Activated gamma-delta T cell treated with Interleukin-2 at 50 U/mL for 16 hours (primary cell): ENCODE results near the gene POU3F1.

Experiments
- DNase-seq: peaks from one replicate; pipeline ENCODE4 v3.0.0-alpha.2; 2020

Gene POU3F1

DNA sequence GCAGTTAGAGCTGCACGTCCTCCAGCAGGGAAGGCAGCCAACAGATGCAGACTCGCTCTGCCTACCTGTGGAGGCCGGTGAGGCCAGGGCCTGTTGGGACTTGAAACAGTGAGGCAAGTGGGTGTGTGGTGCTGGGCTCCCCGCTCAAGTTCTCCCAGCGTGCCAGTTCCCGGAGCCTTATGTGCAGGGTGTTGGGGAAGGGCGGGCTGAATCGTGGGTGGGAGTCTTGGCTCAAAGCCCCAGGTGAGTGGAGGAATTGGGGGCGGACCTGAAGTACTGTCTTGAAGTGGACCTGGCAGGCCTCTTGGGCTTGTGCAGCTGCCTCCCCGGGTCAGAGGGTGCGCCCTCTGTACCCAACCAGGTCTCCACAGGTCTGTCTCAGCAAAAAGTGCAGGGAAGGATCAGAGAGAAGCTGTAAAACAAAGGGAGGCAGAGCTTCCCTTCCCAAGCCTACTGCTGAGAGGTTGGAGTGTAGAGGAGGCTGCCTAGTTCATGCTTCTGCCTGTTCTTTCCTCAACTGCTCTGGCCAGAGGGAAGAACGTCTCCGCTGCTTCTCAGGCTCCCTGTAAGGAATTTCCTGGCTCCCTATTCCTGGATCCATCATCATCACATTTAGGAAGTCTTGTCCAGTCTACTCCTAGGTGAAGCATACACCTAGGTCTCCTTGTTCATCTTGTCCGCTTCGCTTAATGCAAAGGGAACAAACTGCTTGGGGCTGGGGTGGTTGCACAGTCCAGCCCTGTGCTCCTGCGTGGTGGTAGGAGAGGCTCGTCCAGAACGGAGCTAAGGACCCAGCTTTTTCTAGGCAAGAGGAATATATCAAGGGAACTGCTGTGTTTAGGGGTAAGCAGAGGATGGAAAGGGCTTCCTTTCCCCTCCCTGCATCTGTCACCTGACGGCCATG, 19.1 kb downstream of the POU3F1 start:
- DNase-seq, result no peak

DNA sequence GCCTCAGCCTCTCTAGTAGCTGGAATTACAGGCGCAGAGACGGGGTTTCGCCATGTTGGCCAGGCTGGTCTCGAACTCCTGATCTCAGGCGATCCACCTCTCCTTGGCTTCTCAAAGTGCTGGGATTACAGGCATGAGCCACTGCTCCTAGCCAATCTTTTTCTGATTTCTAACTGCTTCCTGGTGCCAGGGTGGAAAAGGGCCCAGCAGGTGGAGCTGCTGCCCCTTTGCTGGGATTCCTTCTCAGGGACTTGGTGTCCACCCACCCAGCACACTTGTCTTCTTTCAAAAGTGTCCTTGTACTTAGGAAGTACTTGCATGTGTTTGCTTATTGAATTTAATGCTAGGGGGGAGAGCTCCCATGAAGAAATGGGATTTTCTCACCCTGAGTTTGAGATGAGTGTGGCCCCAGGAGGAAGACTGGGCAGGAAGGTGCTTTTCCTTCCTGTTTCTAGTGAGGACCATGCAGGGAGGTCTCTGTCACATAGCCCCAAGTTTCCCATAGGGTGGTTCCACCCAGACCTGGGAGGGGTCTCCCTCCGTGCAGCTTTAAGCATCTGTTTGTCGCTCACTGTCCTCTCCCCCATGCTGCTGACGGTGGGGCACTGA, 19.9 kb downstream of the POU3F1 start:
- DNase-seq, result no peak

DNA sequence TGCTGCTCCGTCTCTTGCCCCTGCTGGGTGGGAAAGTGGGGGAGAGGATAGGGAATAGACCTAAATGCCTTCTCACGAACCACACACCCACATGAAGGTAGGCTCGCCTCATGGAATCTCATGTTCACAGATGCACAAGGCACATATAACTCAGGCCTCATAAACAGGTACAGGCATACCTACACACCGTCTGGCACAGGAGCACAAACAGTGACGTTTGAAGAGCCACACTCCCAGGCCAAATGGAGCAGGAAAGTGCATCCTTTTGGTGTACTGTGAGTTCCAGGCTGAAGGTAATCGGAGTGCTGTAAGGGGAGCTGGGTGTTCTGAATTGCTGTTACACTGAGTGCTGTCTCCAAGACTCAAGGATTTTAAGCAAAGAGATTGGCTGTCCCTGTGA, 20.9 kb downstream of the POU3F1 start:
- no peak for DNase-seq

DNA sequence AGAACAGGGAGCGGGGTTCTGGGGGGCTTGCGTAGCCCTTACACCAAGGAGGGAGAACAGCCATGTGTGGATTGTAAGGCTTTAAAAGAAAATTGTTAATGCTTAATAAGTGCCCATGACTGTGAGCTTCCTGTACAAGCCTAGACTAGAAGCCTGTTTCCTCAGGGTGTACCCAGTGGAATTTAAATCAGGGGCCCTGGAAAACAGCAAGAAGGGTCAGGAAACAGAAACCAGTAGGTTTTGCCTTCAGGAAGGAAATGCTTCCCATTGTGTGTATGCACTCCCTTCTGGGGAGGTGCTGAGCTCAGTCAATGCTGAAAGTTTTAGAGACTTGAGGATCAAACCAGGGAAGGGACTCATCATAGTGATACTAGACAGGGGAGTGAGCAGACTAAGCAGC, 21.4 kb downstream of the POU3F1 start:
- DNase-seq, result no peak

DNA sequence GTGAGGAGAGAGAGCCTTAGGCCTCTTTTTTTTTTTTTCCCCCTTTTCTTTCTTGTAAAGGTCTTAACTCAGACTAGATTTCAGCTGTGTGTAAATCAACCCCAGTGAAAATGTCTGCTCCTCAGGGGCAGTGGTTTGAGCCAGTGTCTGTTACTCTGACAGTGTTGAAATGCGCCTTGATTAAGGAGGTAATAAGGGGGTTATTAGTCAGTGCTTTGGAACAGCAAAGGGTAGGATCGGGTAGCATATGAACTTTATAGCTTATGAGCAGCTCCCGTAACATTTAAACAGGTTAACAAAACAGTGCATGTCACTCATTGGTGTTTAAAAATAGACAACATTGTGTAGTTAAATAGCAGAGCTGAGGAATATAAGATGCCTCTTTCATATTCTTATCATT, 23.8 kb downstream of the POU3F1 start:
- no peak for DNase-seq

DNA sequence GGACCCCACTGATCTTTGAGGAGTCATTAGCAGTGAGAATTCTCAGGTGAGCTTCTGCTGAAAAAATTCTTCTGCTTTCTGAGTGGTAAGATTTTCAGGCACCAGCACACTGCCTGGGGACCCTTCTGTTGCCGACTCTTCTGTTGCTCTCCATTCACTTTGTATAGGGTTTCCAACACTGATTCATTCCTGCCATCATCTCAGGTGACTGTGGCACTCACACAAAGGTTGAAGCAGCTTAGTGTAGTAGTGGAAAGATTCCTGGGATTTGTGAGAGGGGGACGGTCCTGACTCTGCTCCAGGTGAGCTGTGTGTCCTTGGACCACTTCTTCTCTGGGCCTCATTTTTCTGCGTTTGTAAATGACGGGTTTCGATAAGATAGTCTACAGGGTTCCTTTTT, 24.6 kb downstream of the POU3F1 start:
- DNase-seq, result no peak

DNA sequence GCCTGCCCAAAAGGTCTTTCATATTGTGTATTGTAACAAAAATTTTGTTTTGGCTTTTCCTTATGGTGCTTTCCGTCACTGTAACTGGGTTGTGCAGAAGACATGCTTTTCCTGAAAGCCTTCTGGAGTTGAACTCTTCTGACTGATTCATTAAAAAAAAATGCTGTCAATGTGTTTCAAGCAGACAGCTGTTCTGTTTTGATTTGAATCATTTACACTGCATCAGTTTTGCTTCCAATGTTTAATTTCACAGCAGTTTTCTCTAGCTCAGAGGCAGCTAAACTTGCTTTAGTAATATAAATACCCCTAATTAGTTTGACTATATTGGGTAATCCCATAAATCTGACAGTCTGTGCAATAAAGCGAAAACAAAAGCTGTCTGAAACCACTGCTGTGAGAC, 26.2 kb downstream of the POU3F1 start:
- no peak for DNase-seq

DNA sequence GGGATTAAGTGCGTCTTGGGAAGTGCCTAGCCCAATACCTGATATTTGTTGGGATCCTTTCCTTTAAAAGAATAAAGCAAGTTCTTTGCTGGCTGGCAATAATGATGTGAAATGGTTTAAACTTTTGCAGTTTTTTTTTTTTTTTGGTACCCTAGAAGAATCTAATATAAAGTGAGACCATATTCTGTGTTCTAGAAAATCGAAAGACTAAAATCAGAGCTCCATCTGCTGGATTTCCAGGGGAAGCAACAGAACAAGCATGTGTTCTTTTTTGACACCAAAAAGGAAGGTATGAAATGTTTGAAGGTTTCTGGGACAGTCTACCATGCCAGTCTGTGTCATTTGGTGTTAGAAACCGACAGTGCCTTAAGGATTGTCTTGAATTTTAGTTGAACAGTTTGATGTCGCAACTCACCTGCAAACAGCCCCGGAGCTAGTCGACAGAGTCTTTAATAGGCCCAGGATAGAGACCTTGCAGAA, 27.7 kb downstream of the POU3F1 start:
- DNase-seq, result no peak

DNA sequence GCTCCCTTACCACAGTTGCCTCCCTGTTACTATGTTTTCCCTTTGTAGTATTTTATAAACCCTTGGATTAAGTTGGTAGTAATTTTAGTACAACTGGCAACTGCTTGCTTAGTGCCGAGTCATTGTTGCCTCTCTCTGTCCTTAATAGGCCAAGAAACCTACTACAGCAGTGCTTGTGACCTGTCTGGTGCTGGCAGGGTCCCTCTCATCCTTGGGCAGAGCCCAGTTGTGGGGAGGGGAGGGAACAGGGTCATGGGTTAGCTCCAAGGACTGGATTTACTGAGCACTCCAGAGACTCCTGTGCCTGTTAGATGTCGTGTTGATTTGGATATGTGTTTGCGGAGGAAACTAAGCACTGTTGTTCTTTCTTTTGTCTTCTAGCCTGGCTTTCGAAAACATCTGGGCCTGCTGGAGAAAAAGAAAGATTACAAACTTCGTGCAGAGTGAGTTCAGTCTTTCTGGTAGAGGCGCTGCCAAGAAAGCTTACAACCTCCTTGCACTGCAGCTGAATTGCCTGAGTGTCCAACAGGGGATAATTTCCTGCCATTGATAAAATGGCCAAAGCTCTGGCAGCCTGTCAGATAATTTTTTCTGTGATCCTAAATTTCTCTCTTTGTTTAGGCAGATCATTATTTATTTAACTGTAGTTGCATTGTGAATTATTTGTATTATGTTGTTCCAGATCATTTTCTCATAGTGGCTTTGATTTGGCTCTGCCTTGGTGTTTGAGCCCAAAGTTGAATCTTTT, 30.4 kb downstream of the POU3F1 start:
- no peak for DNase-seq

DNA sequence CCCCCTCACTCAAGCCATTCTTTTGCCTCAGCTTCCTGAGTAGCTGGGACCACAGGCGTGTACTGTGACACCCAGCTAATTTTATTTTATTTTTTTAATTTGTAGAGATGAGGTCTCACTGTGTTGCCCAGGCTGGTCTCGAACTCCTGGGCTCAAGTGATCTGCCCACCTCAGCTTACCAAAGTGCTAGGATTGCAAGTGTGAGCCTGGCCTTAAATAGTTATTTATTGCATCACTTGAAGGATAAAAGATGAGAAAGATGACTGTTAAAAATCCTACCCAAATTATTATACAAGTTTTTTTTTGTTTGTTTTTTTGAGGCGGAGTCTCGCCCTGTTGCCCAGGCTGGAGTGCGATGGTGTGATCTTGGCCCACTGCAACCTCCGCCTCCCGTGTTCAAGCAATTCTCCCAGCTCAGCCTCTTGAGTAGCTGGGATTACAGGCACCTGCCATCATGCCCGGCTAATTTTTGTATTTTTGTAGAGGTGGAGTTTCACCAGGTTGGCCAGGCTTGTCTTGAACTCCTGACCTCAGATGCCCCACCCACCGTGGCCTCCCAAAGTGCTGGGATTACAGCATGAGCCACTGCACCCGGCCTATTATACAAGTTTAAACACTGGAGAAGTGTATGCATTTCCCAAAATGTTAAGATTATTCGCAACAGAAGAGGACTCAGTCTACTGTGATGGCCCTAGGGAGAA, 31.7 kb downstream of the POU3F1 start:
- DNase-seq, result no peak

DNA sequence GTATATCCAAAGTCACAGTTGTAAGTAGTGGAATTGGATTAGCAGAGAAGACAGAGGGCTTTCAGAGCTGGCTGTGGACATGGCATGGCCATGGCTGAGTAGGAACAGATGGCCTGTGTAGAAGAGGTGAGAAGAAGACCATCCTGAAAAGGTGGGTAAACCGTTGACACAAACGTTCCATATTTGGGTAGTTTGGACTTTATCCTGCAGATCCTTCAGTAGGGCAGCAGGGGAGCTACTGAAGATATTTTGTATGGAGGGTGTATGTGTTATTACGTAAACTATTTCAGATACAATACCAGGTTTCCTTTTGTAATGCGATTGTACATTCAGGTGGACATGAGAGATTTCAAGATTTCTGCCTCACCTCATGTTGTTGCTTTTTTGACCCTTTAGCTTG, 32.4 kb downstream of the POU3F1 start:
- no peak for DNase-seq

DNA sequence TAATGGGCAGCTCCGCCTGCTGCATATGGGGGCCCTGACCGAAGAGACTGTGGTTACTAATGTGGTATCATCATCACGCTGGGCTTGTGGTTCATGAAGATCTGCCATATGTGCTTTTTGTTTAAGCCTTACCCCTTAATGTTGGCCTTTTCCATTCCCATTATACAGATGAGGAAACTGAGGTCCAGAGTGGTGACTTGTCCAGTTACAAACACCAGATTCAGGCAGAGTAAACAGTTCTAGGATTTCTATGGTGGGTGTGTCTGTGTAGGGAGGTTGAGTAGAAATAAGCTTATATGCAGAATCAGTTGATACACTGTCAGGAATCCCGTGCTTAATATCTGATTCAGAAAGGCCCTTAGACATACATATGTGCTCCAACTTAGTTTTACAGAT, 33.4 kb downstream of the POU3F1 start:
- DNase-seq, result no peak

DNA sequence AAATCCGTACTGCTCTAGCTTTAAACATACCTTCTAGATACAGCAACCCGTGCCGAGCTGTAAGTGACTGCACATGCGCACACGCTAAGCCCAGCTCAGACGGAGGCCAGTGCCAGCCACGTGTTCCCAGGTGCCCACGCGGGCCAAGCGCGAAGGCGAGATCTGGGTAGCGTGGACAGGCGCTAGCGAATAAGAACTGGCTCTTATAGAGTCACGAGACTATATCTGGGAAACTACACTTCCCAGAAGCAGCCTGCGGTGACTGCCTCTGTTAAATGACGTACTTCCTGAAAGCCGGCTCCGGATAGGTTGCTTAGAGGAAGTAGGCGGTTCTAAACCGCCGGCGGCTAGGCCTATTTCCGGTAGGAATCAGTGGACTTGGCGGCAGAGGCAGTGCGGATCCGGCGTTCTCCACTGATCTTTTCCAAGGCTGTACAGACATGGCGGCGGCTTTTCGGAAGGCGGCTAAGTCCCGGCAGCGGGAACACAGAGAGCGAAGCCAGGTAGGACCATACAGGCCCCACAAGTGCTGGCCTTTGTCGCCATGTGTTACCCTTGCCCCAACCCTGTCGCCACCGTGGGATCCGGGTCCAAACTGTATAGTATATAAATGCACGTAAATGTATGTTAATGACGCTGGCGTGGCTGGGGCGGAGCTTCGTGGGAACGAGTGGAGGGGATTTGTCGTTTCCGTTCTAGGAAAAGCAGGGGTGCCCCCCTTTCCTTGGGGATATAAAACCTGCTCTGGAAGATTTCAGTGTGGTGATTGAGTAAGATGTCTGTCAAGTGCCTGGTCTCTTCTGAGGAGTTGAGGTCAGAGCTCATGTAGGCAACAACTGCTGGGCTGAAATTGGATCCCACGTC, 34.0 kb downstream of the POU3F1 start, which contains the start of gene UTP11:
TSS of gene UTP11 (plus strand) at position 372 of the 864 bp plus-strand sequence. CDS start at position 441, 69 bp downstream.
- peak; percentile 87 for DNase-seq

DNA sequence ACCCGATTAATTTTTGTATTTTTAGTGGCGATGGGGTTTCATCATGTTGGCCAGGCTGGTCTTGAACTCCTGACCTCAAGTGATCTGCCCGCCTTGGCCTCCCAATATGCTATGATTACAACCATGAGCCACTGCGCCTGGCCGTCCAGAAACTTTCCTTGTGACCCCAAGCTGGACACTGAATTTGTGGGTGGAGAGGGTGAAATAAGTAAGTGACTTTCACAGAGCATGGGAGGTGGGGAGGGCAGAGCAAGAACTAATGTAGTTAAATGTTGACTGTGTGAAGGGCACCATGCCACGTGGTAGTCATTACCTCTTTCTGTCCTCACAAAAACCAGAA, 36.8 kb downstream of the POU3F1 start:
- DNase-seq, result no peak

DNA sequence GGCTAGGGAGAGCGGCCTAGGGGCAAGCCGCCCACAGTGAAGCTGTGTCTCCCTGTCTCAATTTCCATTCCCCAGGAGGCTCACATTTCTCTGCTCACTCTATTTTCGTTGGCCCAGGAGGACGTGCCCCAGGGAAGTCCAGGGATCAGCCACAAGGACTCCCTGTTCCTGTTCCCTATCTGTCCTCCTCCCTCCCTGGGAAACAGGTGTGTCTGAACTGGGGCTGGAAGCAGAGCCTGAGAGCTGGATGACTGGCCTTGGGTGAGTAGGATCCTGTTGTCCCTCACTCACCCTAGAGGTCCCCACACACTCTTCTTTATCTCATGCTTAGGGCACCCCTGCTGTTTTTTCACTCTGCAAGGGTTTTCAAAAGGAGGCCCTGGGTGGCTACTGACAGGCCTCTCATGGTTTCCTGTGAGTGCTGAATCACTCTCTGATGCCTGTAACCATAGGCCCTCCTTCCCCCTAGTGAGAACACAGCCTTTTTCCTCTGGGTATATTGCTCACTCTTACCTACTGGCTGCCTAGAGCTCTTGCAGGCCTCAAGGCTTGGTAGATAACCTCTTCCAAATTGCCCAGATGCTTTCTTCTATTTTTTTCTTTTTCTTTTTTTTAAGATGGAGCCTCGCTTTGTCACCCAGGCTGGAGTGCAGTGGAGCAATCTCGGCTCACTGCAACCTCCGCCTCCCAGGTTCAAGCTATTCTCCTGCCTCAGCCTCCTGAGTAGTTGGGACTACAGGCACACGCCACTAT, 37.3 kb downstream of the POU3F1 start:
- DNase-seq, result peak; percentile 70

DNA sequence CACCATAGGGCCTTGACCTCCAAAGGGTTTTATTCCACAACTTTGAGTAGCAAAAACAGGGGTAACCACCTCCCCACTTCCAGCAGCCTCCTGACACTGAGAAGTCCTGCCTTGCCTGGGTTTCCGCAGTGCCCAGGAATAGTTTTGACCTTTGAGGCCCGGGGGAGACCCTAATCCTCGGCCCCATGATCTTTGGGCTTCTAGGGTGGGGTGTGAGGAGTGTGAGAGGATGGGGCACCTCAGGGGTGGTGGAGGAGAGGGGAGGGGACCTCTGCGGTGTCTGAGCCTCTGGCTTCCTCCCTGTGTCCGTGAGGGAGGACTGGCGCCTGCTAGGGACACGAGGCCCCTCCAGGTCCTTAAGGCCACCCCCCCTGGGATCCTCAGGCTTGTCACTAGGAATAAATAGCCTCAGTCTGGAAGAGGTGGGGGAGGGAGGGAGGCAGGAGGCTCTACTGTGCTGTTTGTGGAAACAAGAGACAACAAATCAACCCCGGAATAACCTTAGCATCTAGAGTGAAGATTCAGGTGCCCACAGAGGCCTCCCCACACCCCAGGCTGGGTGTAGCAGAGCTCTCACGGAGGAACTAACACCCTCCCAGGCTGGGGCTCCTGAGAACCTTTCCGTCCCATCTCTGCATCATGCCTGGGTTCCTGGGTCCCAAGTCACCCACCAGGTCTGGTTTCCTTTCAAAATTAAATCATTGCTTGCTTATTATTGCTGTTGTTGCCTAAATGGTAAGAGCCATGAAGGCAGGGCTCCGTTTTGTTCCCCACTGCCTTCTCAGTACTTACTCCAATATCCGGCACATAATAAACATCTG, 40.4 kb downstream of the POU3F1 start:
- DNase-seq, result no peak

DNA sequence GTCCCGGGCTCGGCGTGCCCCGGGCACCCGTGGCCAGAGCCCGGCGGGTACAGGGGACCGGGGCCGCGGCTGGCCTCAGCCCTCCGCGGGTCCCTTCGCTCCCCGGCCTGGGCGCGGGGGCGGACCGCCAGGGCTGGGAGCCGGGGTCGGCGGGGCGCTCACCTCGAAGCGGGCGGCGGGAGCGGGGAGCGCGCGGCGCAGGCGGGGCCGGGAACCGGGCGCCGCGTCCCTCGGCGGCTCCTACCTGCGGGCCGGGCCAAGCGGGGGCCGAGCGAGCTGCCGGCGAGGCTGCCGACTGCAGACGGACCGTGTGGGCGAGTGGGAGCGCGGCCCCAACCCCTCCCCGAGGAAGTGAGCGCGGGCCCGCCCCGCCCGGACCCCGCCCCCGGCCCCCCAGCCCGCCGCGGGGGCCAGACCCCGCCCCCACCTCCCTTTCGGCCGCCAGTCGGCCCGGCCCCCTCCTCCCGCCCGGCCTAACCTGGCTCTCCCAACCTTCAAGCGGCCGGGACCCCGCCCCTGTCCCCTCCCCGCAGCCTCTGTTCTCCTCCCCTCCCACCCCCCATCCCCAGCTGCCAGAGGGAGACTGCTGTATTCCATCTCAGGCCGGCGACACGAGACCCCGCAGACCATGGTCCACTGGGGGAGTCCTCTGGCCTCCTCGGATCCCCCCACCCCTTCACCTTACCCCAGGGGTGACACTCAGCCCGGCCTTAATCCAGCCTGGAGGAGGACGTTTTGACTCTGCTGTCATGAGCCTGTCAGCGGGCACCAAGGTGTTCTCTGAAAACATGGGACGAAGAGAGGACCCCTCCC, 41.2 kb downstream of the POU3F1 start, which contains the start of gene FHL3:
TSS of gene FHL3 (minus strand) at position 320 of the 813 bp plus-strand sequence. CDS start 6,102 bp downstream, outside the sequence.
- DNase-seq, result peak; percentile 34

DNA sequence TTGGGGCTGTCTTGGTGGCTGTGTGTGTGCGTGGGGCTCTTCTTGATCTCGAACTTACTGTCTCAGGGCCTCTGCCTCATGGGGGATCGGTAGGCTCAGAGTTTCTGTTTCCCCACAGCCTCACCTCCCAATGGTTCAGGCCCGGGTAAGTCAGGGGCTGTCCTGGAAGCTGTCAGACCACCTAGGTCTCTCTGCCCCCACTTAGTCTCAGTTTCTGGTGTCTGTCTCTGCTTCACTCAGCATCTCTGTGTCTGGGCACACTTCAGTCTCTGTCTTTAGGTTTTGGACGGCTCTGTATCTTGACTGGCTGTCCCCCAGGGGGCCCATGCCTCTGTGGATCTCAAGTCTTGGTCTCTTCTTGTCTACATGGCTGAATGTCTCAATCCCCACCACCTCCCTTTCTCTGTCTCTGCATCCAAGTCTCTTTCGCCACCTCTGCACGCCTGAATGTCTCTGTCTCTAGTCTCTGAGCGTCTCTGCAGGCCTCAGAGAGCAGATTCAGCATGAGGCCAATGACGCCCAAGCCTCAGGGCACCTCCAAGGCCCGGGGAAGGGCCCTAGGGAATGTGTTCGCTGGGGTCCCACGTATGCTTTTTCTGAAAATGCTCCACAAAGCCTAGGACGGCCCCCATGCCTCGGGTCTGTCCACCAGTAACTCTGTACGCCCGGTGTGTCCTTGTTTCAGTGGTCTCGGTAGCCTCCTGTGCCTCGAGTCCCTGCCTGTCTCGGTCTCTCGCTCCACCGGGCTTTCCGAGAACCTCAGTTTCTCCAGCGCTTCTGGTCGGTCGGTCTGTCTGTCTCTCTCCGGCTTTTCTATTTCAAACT, 42.1 kb downstream of the POU3F1 start:
- DNase-seq, result no peak
